GM18861 (cell line): ENCODE measurements around the gene DGKG.

Experiments
- ATAC-seq: cut with Tn5 transposase; IDR thresholded peaks from one replicate; pipeline ENCODE4 v1.9.1; 2021; ENCODE audit not compliant: unreplicated experiment

The DGKG gene

GRCh38 chr3:186151077-186151971, 210.7 kb downstream of the DGKG start:
- no peak for ATAC-seq

- ATAC-seq: no peak
Measured at GRCh38 chr3:186150041-186150830, 211.8 kb downstream of the DGKG start.

- no peak for ATAC-seq
Measured at GRCh38 chr3:186149319-186149960, 212.6 kb downstream of the DGKG start.

GRCh38 chr3:186144257-186144656, 217.8 kb downstream of the DGKG start:
- no peak for ATAC-seq

GRCh38 chr3:186143250-186143649, 218.8 kb downstream of the DGKG start:
- no peak for ATAC-seq

- no peak for ATAC-seq
Measured at GRCh38 chr3:186142393-186142932, 219.6 kb downstream of the DGKG start.

- ATAC-seq: no peak
Measured at GRCh38 chr3:186141790-186142189, 220.2 kb downstream of the DGKG start.

GRCh38 chr3:186138272-186138981, 223.6 kb downstream of the DGKG start:
- no peak for ATAC-seq

- ATAC-seq: no peak
Measured at GRCh38 chr3:186137051-186137685, 224.9 kb downstream of the DGKG start.

GRCh38 chr3:186133980-186134379, 228.1 kb downstream of the DGKG start:
- ATAC-seq: no peak

- no peak for ATAC-seq
Measured at GRCh38 chr3:186132487-186132886, 229.5 kb downstream of the DGKG start.

GRCh38 chr3:186129206-186129605, 232.8 kb downstream of the DGKG start:
- ATAC-seq: no peak

- no peak for ATAC-seq
Measured at GRCh38 chr3:186128158-186128557, 233.9 kb downstream of the DGKG start.

GRCh38 chr3:186127463-186127862, 234.6 kb downstream of the DGKG start:
- ATAC-seq: no peak

GRCh38 chr3:186125118-186125517, 236.9 kb downstream of the DGKG start:
- no peak for ATAC-seq

- no peak for ATAC-seq
Measured at GRCh38 chr3:186124592-186124991, 237.4 kb downstream of the DGKG start.

- ATAC-seq: no peak
Measured at GRCh38 chr3:186123012-186123411, 239.0 kb downstream of the DGKG start.

- no peak for ATAC-seq
Measured at GRCh38 chr3:186121968-186122367, 240.1 kb downstream of the DGKG start.

GRCh38 chr3:186121278-186121677, 240.8 kb downstream of the DGKG start:
- no peak for ATAC-seq

- ATAC-seq: no peak
Measured at GRCh38 chr3:186119499-186119898, 242.5 kb downstream of the DGKG start.
